IPS DF 19.7 (cell line): ENCODE measurements around the gene GLCCI1.

Source experiments
- DNase-seq: peaks from one replicate; pipeline ENCODE4 v3.0.0-alpha.2; 2013; ENCODE audit warnings: low read depth, low spot score

GLCCI1 gene

GRCh38 chr7:8130663-8131062 lies 162.1 kb downstream of the GLCCI1 start:
- DNase-seq: no peak

- no peak for DNase-seq
These were observed 163.4 kb downstream of the GLCCI1 start for GRCh38 chr7:8131694-8132605.

- DNase-seq: no peak
These were observed 164.7 kb downstream of the GLCCI1 start for GRCh38 chr7:8133188-8133848.

GRCh38 chr7:8134089-8134733 lies 165.6 kb downstream of the GLCCI1 start:
- DNase-seq: no peak

- no peak for DNase-seq
These were observed 166.8 kb downstream of the GLCCI1 start for GRCh38 chr7:8135417-8135816.

- DNase-seq: no peak
These were observed 167.6 kb downstream of the GLCCI1 start for GRCh38 chr7:8136051-8136730.
